Measurements from ENCODE around the gene FAM181B. TPM values are rescaled to one million over a fixed set of nuclear protein-coding genes. Genes with fewer than 3 reads are reported as not detected.

The FAM181B gene
- total and polyA plus RNA-seq, 2 donors (not counting 1 experiment from before 2014, with no cell fraction given), result not detected

DNA sequence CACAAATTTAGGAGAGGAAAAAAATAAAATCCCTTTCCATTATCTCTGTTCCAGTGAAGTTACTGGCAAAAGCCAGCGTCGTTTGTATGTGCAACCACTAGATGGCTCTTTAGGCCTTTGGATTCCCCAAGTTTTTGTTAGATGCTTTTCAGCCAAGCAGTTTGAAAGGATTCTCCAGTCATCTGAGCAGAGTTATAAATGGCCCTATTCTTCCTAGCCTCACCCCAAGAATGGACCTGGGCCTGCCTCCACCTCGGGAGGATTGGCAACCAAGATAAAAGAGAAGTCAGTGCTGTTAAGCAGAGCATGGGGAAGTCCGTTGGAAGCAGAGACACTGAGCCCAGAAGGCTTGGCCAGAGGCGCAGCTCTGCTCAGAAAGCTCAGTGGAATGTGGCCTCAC, 15.4 kb downstream of the FAM181B start:
- Histone ChIP-seq H3K4me3 (ENCODE audit: control extremely low read depth in 1 of 5, extremely low read depth in 1 of 5, insufficient read depth in 1 of 5, low read depth in 2 of 5, low read length in 4 of 5) (no peak overlapping the region), H2AFZ (ENCODE audit: insufficient read depth, low read depth, low read length, poor library complexity, severe bottlenecking) (peak overlapping the region; percentile 9), H3K9ac (ENCODE audit: low read length) (no peak overlapping the region), H3K27me3 (replicated peaks in 1 of 4; ENCODE audit: control extremely low read depth in 1 of 4, control insufficient read depth in 3 of 4, insufficient read depth in 4 of 4, low read length in 3 of 4) (peaks cover 0 to under 1% (median 0%) of the 10 kb centered on the region in 4 experiments), H3K36me3 (replicated peaks in 1 of 2; ENCODE audit: control extremely low read depth in 1 of 2, control insufficient read depth in 1 of 2, extremely low read depth in 1 of 2, insufficient read depth in 2 of 2, low read length in 1 of 2) (no peaks in the 10 kb centered on the region), H3K27ac (ENCODE audit: low read length in 2 of 2) (no peak overlapping the region), H3K79me2 (ENCODE audit: control insufficient read depth, insufficient read depth, low read length) (no peaks in the 10 kb centered on the region), H3K4me1 (ENCODE audit: control insufficient read depth in 2 of 2, insufficient read depth in 2 of 2, low read length in 2 of 2) (no peaks in the 10 kb centered on the region), H3K4me2 (replicated peaks; ENCODE audit: low read depth, low read length, poor library complexity, severe bottlenecking) (no peak overlapping the region), H4K20me1 (ENCODE audit: control insufficient read depth, insufficient read depth, low read length, poor library complexity, severe bottlenecking) (no peaks in the 10 kb centered on the region), H3K9me3 (ENCODE audit: control extremely low read depth in 1 of 3, control insufficient read depth in 2 of 3, insufficient read depth in 1 of 3, low read length in 2 of 3) (no peaks in the 10 kb centered on the region)
- H3K9me3 Mint-ChIP-seq (ENCODE audit: insufficient read depth), result no peaks in the 10 kb centered on the region
- ChIA-PET CTCF (interaction anchor here (0.6 to 6.4 kb wide), 8 partner anchors 16 to 1846 kb away, joined by 3 to 117 read pairs (median 4); no protein-coding TSS in a partner anchor), POLR2A (no interaction called here)
- peak; percentile 39 for DNase-seq
- intact Hi-C loops (cut with micrococcal nuclease), result loop anchor here (1.0 to 10.0 kb wide), 4 partner anchors 149 to 1102 kb away; no protein-coding TSS in a partner anchor
- H3K27me3 Mint-ChIP-seq, result no peaks in the 10 kb centered on the region
- no peak for TF ChIP-seq EZH2 (IDR thresholded peaks at IDR 0.05; ENCODE audit: borderline replicate concordance, insufficient read depth, low read depth, low read length, poor library complexity, severe bottlenecking)
- TF ChIP-seq, protein P1, sequence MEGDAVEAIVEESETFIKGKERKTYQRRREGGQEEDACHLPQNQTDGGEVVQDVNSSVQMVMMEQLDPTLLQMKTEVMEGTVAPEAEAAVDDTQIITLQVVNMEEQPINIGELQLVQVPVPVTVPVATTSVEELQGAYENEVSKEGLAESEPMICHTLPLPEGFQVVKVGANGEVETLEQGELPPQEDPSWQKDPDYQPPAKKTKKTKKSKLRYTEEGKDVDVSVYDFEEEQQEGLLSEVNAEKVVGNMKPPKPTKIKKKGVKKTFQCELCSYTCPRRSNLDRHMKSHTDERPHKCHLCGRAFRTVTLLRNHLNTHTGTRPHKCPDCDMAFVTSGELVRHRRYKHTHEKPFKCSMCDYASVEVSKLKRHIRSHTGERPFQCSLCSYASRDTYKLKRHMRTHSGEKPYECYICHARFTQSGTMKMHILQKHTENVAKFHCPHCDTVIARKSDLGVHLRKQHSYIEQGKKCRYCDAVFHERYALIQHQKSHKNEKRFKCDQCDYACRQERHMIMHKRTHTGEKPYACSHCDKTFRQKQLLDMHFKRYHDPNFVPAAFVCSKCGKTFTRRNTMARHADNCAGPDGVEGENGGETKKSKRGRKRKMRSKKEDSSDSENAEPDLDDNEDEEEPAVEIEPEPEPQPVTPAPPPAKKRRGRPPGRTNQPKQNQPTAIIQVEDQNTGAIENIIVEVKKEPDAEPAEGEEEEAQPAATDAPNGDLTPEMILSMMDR (IDR thresholded peaks at IDR 0.05), result peak; percentile 76
- H3K4me3 Mint-ChIP-seq, result no peak overlapping the region
- no peak overlapping the region for H3K27ac Mint-ChIP-seq
- H3K4me1 Mint-ChIP-seq, result peaks cover 2% of the 10 kb centered on the region
- 43% methylated on average over 4 of the region's 5 CpGs for WGBS (ENCODE audit: insufficient coverage)
- no peak for ATAC-seq (ENCODE audit: low read depth)

DNA sequence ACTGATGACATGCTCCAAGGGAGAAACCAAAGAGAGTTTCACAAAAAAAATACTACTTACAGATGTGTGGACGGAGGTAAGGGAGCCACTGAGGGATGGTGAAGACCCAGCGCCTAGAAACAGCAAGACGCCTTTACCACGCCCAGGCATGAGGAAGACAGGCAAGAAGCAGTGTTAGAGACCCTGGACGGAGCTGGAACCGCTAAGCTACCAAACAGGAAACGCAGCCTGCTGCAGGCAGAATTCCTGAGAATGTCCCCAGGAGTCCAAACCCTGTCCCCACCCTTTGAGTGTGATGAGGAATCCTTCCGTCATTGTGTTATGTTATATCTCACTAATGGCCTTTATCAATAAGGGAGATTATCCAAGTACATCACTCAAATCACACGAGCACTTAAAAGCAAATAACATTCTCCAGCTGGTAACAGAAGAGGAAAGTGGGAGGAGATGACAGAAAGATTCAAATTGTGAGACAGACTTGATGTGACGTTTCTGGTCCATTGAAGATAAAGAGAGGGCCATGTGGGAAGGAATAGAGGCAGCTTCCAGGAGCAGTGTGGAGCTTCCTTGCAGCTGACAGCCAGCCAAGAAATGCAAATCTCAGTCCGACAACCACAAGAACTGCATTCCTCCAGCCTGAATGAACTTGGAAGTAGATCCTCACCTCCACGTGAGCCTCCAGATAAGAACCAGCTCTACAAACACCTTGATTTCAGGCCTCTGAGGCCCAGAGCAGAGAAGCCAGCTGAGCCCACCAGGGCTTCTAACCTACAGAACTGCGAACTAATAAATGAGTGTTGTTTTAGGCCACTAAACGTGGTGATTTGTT, 19.1 kb downstream of the FAM181B start:
- Histone ChIP-seq H2AFZ (ENCODE audit: insufficient read depth, low read depth, low read length, poor library complexity, severe bottlenecking) (no peak overlapping the region), H4K20me1 (ENCODE audit: control insufficient read depth, insufficient read depth, low read length, poor library complexity, severe bottlenecking) (no peaks in the 10 kb centered on the region), H3K27me3 (replicated peaks in 1 of 4; ENCODE audit: control extremely low read depth in 1 of 4, control insufficient read depth in 3 of 4, insufficient read depth in 4 of 4, low read length in 3 of 4) (peaks cover 0 to 13% (median 8%) of the 10 kb centered on the region in 4 experiments), H3K79me2 (ENCODE audit: control insufficient read depth, insufficient read depth, low read length) (no peaks in the 10 kb centered on the region), H3K4me2 (replicated peaks; ENCODE audit: low read depth, low read length, poor library complexity, severe bottlenecking) (no peak overlapping the region), H3K9ac (ENCODE audit: low read length) (no peak overlapping the region), H3K9me3 (ENCODE audit: control extremely low read depth in 1 of 3, control insufficient read depth in 2 of 3, insufficient read depth in 1 of 3, low read length in 2 of 3) (no peaks in the 10 kb centered on the region), H3K4me3 (ENCODE audit: control extremely low read depth in 1 of 5, extremely low read depth in 1 of 5, insufficient read depth in 1 of 5, low read depth in 2 of 5, low read length in 4 of 5) (no peak overlapping the region), H3K4me1 (ENCODE audit: control insufficient read depth in 2 of 2, insufficient read depth in 2 of 2, low read length in 2 of 2) (no peaks in the 10 kb centered on the region), H3K36me3 (replicated peaks in 1 of 2; ENCODE audit: control extremely low read depth in 1 of 2, control insufficient read depth in 1 of 2, extremely low read depth in 1 of 2, insufficient read depth in 2 of 2, low read length in 1 of 2) (no peaks in the 10 kb centered on the region), H3K27ac (ENCODE audit: low read length in 2 of 2) (no peak overlapping the region)
- no peak overlapping the region for H3K27ac Mint-ChIP-seq
- ChIA-PET CTCF (interaction anchor here (0.9 to 1.4 kb wide), 3 partner anchors 13 to 1105 kb away, joined by 3 to 7 read pairs (median 4); no protein-coding TSS in a partner anchor), POLR2A (no interaction called here)
- intact Hi-C loops (cut with micrococcal nuclease), result loop anchor here (5.0 to 10.0 kb wide), 3 partner anchors 153 to 1010 kb away; no protein-coding TSS in a partner anchor
- H3K4me1 Mint-ChIP-seq, result peaks cover 2% of the 10 kb centered on the region
- DNase-seq (no peak), ATAC-seq (ENCODE audit: low read depth) (no peak)
- TF ChIP-seq, protein P1 (IDR thresholded peaks at IDR 0.05), result no peak
- TF ChIP-seq EZH2 (IDR thresholded peaks at IDR 0.05; ENCODE audit: borderline replicate concordance, insufficient read depth, low read depth, low read length, poor library complexity, severe bottlenecking), result no peak
- H3K4me3 Mint-ChIP-seq, result no peak overlapping the region
- H3K9me3 Mint-ChIP-seq (ENCODE audit: insufficient read depth), result no peaks in the 10 kb centered on the region
- H3K27me3 Mint-ChIP-seq, result peaks cover 8% of the 10 kb centered on the region
- WGBS (ENCODE audit: insufficient coverage), result 86% methylated on average over 10 of the region's 14 CpGs

Data from B cell (primary cell).